Astrocyte of the cerebellum (primary cell): Measurements from ENCODE around the gene VDR.

Experiments
- DNase-seq: peaks from one replicate; pipeline ENCODE4 v3.0.0-alpha.2; 2011; ENCODE audit warnings: low read depth
- H3K4me3 ChIP-seq: 2 replicates; pipeline ENCODE4 v1.5.1; 2011; ENCODE audit warnings: mild to moderate bottlenecking, low read depth, low read length, moderate library complexity
- CTCF ChIP-seq: IDR thresholded peaks from 2 replicates; pipeline ENCODE4 v1.5.1; 2012; ENCODE audit warnings: low read length, low read depth, moderate library complexity, mild to moderate bottlenecking; ENCODE audit errors: missing control alignments
- in situ Hi-C: cut with HindIII; loops from 2 replicates; pipeline ENCODE4 v1.10.0; 2017; ENCODE audit warnings: low sequenced_read_pairs

Gene VDR

GRCh38 chr12:47904713-47905709 is at the start of gene VDR:
Gene VDR (minus strand): TSS chr12:47904994. CDS start chr12:47879113, 25,881 bp downstream.
- in situ Hi-C loops: no loop called here
- DNase-seq: no peak
- peak; percentile 43 for TF ChIP-seq CTCF
- peak within 1 kb of the TSS; percentile 54 for H3K4me3 ChIP-seq

- H3K4me3 ChIP-seq: no peak overlapping the region
- no peak for TF ChIP-seq CTCF
- DNase-seq: no peak
- in situ Hi-C loops: no loop called here
These were observed 49.3 kb upstream of the VDR start for GRCh38 chr12:47954058-47954457.

GRCh38 chr12:47950856-47951468 is 46.2 kb upstream of the VDR start:
- TF ChIP-seq CTCF: no peak
- no peak overlapping the region for H3K4me3 ChIP-seq
- in situ Hi-C loops: no loop called here
- DNase-seq: no peak

- TF ChIP-seq CTCF: peak; percentile 91
- in situ Hi-C loops: no loop called here
- H3K4me3 ChIP-seq: no peak overlapping the region
- peak; percentile 51 for DNase-seq
These were observed 44.9 kb upstream of the VDR start for GRCh38 chr12:47949441-47950341.

GRCh38 chr12:47947341-47947740 is 42.5 kb upstream of the VDR start:
- in situ Hi-C loops: no loop called here
- no peak for TF ChIP-seq CTCF
- DNase-seq: no peak
- no peak overlapping the region for H3K4me3 ChIP-seq
